Calu3 (cell line): Measurements from ENCODE around the gene FMOD. TPM values are rescaled to one million over a fixed set of nuclear protein-coding genes. Genes with fewer than 3 reads are reported as not detected.
"Not testable (repeated sequence)": the region's sequence is repeated elsewhere in the genome, so short reads cannot be mapped to it uniquely, and the experiment has no call there.

Source experiments
- BruUV-seq: library from RNA; stranded (reverse); fragments of 400-500 nt; replicated peaks from 2 replicates; lab custom pipeline; 2021; lab: Mats Ljungman, UMichigan
- CTCF ChIA-PET: fragments of 300-600 bp; sonication (Branson Sonifier 250); formaldehyde crosslinking; loops from one replicate; lab custom pipeline; 2022; ENCODE audit warnings: antibody characterized with exemption; lab: Charles Lee
- DNase-seq: peaks from one replicate; pipeline ENCODE4 v3.0.0; 2022
- H3K27ac Mint-ChIP-seq: one replicate; pipeline ENCODE4 v1.8.0; 2022; ENCODE audit warnings: mixed read lengths; ENCODE audit not compliant: unreplicated experiment
- H3K27me3 Mint-ChIP-seq: one replicate; pipeline ENCODE4 v1.8.0; 2022; ENCODE audit warnings: mixed read lengths; ENCODE audit not compliant: unreplicated experiment
- H3K36me3 Mint-ChIP-seq: one replicate; pipeline ENCODE4 v1.8.0; 2022; ENCODE audit warnings: mild to moderate bottlenecking, moderate library complexity, mixed read lengths; ENCODE audit not compliant: insufficient read depth, unreplicated experiment
- H3K4me1 Mint-ChIP-seq: one replicate; pipeline ENCODE4 v1.8.0; 2022; ENCODE audit warnings: mild to moderate bottlenecking, low read depth, mixed read lengths; ENCODE audit not compliant: unreplicated experiment
- H3K4me3 Mint-ChIP-seq: one replicate; pipeline ENCODE4 v1.8.0; 2022; ENCODE audit warnings: mild to moderate bottlenecking, low read depth, moderate library complexity, mixed read lengths; ENCODE audit not compliant: unreplicated experiment
- H3K9me3 Mint-ChIP-seq: one replicate; pipeline ENCODE4 v1.8.0; 2022; ENCODE audit warnings: low read depth, mixed read lengths; ENCODE audit not compliant: unreplicated experiment
- CTCF ChIP-seq: fragments of 200-600 bp; IDR thresholded peaks from one replicate; pipeline ENCODE4 v1.8.0; 2022; ENCODE audit warnings: antibody characterized with exemption; ENCODE audit not compliant: unreplicated experiment
- intact Hi-C: fragments of 100-400 bp; cut with micrococcal nuclease; formaldehyde crosslinking; loops from one replicate; pipeline ENCODE4 v1.10.0; 2022; ENCODE audit not compliant: unreplicated experiment
- total RNA-seq: library from RNA; stranded (reverse); gene quantifications from 2 replicates; pipeline ENCODE4 v1.2.3, GENCODE V29; 2022

The FMOD gene
- total RNA-seq, 1 experiment from 2014 or later, result not detected

GRCh38 chr1:203318229-203318517, 32.7 kb downstream of the FMOD start:
- Mint-ChIP-seq H3K4me3 (no peak overlapping the region), H3K9me3 (no peaks in the 10 kb centered on the region), H3K27me3 (peaks cover 71% of the 10 kb centered on the region), H3K27ac (no peak overlapping the region), H3K36me3 (no peaks in the 10 kb centered on the region), H3K4me1 (peaks cover 11% of the 10 kb centered on the region)
- no peak for DNase-seq
- TF ChIP-seq CTCF, result no peak
- CTCF ChIA-PET, result no interaction called here
- intact Hi-C loops, result no loop called here
- BruUV-seq, result no TSS peak

DNA sequence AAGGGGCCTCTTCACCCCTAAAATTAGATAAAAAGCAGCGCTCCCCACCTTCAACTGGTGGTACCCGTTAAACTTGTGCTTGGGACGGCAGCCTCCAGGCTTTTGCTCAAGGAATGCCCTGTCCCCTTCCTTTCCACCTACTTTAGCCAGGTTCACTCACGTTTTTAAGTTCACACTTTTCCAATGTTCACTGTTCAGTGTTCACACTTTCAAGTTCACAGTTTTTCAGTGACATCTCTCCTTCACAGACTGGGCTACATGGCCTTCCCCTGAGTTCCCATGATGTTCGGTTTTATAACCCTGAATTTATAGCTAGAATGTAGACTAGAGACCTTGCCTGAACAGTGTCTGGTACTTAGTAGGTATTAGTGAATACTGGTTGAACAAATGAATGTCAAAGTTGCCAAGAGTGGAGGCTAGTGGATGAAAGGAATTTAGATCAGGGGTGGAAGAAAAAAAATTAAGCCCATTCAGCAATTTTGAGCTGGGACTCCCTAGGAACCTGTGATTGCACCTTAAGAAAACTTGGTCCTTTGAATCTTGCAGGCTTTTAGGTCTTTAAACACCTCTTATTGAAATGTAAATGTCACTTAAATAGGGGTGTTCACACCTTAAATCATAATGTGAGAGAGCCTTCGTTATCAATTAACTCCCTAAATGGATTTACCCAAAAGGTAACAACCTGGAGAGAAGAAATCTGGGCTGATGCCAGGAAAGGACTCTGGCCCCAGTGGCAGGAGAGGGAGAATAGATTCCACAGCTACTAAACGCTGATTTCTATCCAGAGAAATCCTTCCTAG, 33.3 kb downstream of the FMOD start:
- H3K4me1 Mint-ChIP-seq, result peaks cover 11% of the 10 kb centered on the region
- peaks cover 66% of the 10 kb centered on the region for H3K27me3 Mint-ChIP-seq
- no peak overlapping the region for H3K4me3 Mint-ChIP-seq
- CTCF ChIA-PET, result no interaction called here
- intact Hi-C loops, result no loop called here
- TF ChIP-seq CTCF, result no peak
- no peaks in the 10 kb centered on the region for H3K9me3 Mint-ChIP-seq
- H3K36me3 Mint-ChIP-seq, result no peaks in the 10 kb centered on the region
- no peak overlapping the region for H3K27ac Mint-ChIP-seq
- no peak for DNase-seq
- no TSS peak for BruUV-seq

DNA sequence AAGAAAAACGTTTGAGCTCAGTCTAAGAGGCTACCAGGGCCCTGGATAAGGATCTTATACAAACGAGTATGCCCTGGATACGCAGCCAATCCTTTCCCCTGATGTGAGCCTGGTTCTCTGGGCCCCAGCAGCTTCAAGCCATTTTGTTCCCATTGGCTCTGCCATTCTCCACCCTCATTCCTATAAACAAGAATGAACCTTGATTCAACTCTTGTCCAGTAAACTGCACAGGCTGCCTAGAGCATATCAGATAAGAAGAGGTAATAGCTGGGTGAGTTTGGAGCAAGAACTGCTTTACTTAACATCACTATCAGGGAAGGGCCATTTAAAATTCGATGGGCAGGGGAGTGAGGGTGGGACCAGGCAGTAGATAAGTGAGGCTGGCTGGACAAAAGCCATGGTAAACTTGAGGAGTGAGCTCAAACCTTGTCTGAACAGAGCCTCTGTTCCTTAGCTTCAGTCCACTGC, 34.3 kb downstream of the FMOD start:
- no peak for TF ChIP-seq CTCF
- Mint-ChIP-seq H3K36me3 (no peaks in the 10 kb centered on the region), H3K27ac (no peak overlapping the region), H3K4me1 (peaks cover 11% of the 10 kb centered on the region), H3K4me3 (no peak overlapping the region), H3K9me3 (no peaks in the 10 kb centered on the region), H3K27me3 (peaks cover 56% of the 10 kb centered on the region)
- CTCF ChIA-PET, result interaction anchor here (1.1 kb wide), 1 partner anchor 11 kb away, joined by 4 read pairs; no protein-coding TSS in a partner anchor
- no TSS peak for BruUV-seq
- intact Hi-C loops, result no loop called here
- DNase-seq, result no peak

DNA sequence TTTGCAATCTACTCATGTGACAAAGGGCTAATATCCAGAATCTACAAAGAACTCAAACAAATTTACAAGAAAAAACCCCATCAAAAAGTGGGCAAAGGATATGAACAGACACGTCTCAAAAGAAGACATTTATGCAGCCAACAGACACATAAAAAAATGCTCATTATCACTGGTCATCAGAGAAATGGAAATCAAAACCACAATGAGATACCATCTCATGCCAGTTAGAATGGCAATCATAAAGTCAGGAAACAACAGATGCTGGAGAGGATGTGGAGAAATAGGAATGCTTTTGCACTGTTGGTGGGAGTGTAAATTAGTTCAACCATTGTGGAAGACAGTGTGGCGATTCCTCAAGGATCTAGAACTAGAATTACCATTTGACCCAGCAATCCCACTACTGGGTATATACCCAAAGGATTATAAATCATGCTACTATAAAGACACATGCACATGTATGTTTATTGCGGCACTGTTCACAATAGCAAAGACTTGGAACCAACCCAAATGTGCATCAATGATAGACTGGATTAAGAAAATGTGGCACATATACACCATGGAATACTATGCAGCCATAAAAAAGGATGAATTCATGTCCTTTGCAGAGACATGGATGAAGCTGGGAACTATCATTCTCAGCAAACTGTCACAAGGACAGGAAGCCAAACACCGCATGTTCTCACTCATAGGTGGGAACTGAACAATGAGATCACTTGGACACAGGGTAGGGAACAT, 36.7 kb downstream of the FMOD start:
- H3K9me3 Mint-ChIP-seq, H3K27ac Mint-ChIP-seq, H3K36me3 Mint-ChIP-seq, BruUV-seq, intact Hi-C loops, H3K4me1 Mint-ChIP-seq, H3K4me3 Mint-ChIP-seq, CTCF ChIA-PET, DNase-seq: not testable (repeated sequence)
- H3K27me3 Mint-ChIP-seq, result peaks cover 38% of the 10 kb centered on the region
